ENCODE data around the gene SBNO2.

Gene SBNO2

DNA sequence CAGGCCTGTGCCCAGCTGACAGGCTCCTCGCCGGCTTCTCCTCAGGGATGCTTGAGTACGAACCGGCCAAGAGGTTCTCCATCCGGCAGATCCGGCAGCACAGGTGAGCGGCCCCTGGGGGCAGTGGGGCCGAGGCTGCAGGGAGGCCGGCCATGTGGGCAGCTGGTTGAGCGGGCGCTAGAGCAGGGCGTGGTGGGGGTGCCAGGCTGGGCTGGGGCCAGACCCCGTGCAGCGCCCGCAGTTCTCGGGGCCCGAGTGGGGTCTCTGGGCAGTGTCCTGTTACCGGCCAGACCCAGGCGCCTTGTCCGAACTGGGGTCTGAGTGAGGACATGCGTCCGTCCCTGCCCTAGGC lies 47.8 kb upstream of the SBNO2 start:
- ATAC-seq (ENCODE audit: insufficient read depth, low read depth) = no peak
- H3K4me1 ChIP-seq (ENCODE audit: insufficient read depth, low read length) = no peaks in the 10 kb centered on the region
- no peaks in the 10 kb centered on the region for H3K27me3 ChIP-seq (ENCODE audit: insufficient read depth, low read length, poor library complexity)
- no peak overlapping the region for H3K4me3 ChIP-seq (ENCODE audit: low read depth in 1 of 2, low read length in 2 of 2)
- H3K79me2 ChIP-seq (ENCODE audit: insufficient read depth, low read length) = peaks cover 31% of the 10 kb centered on the region
- H3K9me3 ChIP-seq (ENCODE audit: insufficient read depth, low read length, severe bottlenecking) = no peaks in the 10 kb centered on the region
- TF ChIP-seq, protein P1, sequence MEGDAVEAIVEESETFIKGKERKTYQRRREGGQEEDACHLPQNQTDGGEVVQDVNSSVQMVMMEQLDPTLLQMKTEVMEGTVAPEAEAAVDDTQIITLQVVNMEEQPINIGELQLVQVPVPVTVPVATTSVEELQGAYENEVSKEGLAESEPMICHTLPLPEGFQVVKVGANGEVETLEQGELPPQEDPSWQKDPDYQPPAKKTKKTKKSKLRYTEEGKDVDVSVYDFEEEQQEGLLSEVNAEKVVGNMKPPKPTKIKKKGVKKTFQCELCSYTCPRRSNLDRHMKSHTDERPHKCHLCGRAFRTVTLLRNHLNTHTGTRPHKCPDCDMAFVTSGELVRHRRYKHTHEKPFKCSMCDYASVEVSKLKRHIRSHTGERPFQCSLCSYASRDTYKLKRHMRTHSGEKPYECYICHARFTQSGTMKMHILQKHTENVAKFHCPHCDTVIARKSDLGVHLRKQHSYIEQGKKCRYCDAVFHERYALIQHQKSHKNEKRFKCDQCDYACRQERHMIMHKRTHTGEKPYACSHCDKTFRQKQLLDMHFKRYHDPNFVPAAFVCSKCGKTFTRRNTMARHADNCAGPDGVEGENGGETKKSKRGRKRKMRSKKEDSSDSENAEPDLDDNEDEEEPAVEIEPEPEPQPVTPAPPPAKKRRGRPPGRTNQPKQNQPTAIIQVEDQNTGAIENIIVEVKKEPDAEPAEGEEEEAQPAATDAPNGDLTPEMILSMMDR (IDR thresholded peaks at IDR 0.05; ENCODE audit: borderline replicate concordance, extremely low read depth, low read length, poor library complexity, severe bottlenecking) = no peak
- TF ChIP-seq EZH2 (IDR thresholded peaks at IDR 0.05; ENCODE audit: borderline replicate concordance, low read depth, low read length, severe bottlenecking) = no peak
- no peak overlapping the region for H3K9ac ChIP-seq (ENCODE audit: low read depth, low read length)
- H4K20me1 ChIP-seq (ENCODE audit: insufficient read depth, low read length) = peaks cover 54% of the 10 kb centered on the region
- no peak for DNase-seq
- no peak overlapping the region for H3K4me2 ChIP-seq (ENCODE audit: insufficient read depth, low read length)
- H3K27ac ChIP-seq (ENCODE audit: low read length) = no peak overlapping the region
- H2AFZ ChIP-seq (ENCODE audit: low read depth, low read length) = no peak overlapping the region
- H3K36me3 ChIP-seq (ENCODE audit: insufficient read depth, low read length) = peaks cover 86% of the 10 kb centered on the region

DNA sequence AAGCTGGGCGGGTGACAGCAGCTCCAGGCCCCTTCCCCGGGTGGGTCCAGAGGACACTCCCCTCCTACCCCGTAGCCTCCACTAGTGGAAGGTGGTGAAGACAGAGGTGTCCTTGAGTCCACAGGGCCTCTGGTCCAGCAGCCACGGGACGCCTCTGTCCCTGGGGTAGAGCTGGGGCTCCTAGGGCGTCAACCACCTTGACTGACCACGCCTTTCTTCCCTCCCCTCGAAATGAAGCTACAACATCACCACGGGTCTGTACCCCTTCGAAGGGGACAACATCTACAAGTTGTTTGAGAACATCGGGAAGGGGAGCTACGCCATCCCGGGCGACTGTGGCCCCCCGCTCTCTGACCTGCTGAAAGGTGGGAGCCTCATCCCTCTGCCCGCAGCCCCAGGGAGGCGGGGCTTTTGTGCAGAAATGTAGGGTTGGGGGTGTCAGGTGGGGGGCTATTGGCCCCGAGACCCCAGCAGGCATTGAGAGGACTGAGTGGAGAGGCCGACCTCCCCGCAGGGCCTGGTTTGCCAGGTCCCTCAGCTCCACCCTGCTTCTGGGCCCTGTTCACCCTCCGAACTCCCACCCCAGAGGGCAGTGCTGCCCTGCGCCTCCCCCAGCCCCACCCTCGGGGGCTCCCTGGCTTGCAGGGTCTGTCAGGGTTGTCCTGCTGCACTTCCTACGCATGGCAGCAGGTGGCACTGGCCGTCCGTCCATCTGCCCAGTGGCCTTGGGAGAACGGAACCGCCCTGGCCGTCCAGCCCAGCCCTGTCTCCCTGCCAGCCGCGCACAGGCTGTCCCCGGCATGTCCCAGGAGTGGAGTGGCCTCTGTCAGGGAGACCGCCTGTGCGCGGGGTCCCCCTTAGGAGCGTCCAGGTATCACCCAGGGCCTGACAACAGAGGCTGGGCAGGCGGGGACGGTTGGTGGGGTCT lies 47.2 kb upstream of the SBNO2 start:
- Histone ChIP-seq H3K4me1 (ENCODE audit: insufficient read depth, low read length) (no peaks in the 10 kb centered on the region), H3K79me2 (ENCODE audit: insufficient read depth, low read length) (peaks cover 37% of the 10 kb centered on the region), H4K20me1 (ENCODE audit: insufficient read depth, low read length) (peaks cover 56% of the 10 kb centered on the region), H2AFZ (ENCODE audit: low read depth, low read length) (no peak overlapping the region), H3K9ac (ENCODE audit: low read depth, low read length) (no peak overlapping the region), H3K9me3 (ENCODE audit: insufficient read depth, low read length, severe bottlenecking) (no peaks in the 10 kb centered on the region), H3K36me3 (ENCODE audit: insufficient read depth, low read length) (peaks cover 83% of the 10 kb centered on the region), H3K27ac (ENCODE audit: low read length) (no peak overlapping the region), H3K4me2 (ENCODE audit: insufficient read depth, low read length) (no peak overlapping the region), H3K4me3 (ENCODE audit: low read depth in 1 of 2, low read length in 2 of 2) (no peak overlapping the region), H3K27me3 (ENCODE audit: insufficient read depth, low read length, poor library complexity) (no peaks in the 10 kb centered on the region)
- ATAC-seq (ENCODE audit: insufficient read depth, low read depth) = no peak
- TF ChIP-seq, protein P1 (IDR thresholded peaks at IDR 0.05; ENCODE audit: borderline replicate concordance, extremely low read depth, low read length, poor library complexity, severe bottlenecking) = peak; percentile 42
- TF ChIP-seq EZH2 (IDR thresholded peaks at IDR 0.05; ENCODE audit: borderline replicate concordance, low read depth, low read length, severe bottlenecking) = no peak
- no peak for DNase-seq

DNA sequence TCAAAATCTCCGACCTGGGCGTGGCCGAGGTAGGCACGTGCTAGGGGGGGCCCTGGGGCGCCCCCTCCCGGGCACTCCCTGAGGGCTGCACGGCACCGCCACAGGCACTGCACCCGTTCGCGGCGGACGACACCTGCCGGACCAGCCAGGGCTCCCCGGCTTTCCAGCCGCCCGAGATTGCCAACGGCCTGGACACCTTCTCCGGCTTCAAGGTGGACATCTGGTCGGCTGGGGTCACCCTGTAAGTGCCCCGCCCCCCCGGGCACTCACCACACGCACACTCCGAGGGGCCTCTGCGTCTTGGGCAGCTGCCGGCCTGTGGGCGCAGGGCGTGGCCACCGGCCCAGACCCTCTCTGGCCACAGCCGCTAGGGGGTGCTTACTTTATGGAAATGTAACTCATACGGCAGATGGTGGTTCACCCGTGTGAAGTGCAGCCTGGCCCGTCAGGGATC lies 46.4 kb upstream of the SBNO2 start:
- Histone ChIP-seq H2AFZ (ENCODE audit: low read depth, low read length) (no peak overlapping the region), H3K9me3 (ENCODE audit: insufficient read depth, low read length, severe bottlenecking) (no peaks in the 10 kb centered on the region), H3K4me1 (ENCODE audit: insufficient read depth, low read length) (no peaks in the 10 kb centered on the region), H4K20me1 (ENCODE audit: insufficient read depth, low read length) (peaks cover 52% of the 10 kb centered on the region), H3K9ac (ENCODE audit: low read depth, low read length) (no peak overlapping the region), H3K79me2 (ENCODE audit: insufficient read depth, low read length) (peaks cover 44% of the 10 kb centered on the region), H3K27ac (ENCODE audit: low read length) (no peak overlapping the region), H3K4me2 (ENCODE audit: insufficient read depth, low read length) (no peak overlapping the region), H3K36me3 (ENCODE audit: insufficient read depth, low read length) (peaks cover 79% of the 10 kb centered on the region), H3K27me3 (ENCODE audit: insufficient read depth, low read length, poor library complexity) (no peaks in the 10 kb centered on the region), H3K4me3 (ENCODE audit: low read depth in 1 of 2, low read length in 2 of 2) (no peak overlapping the region)
- ATAC-seq (ENCODE audit: insufficient read depth, low read depth) = no peak
- DNase-seq = no peak
- TF ChIP-seq, protein P1 (IDR thresholded peaks at IDR 0.05; ENCODE audit: borderline replicate concordance, extremely low read depth, low read length, poor library complexity, severe bottlenecking) = no peak
- no peak for TF ChIP-seq EZH2 (IDR thresholded peaks at IDR 0.05; ENCODE audit: borderline replicate concordance, low read depth, low read length, severe bottlenecking)
